ENCODE results near the gene SPEG.

The SPEG gene

GRCh38 chr2:219539926-219540678, 105.5 kb downstream of the SPEG start:
- TF ChIP-seq EZH2phosphoT487 (IDR thresholded peaks at IDR 0.05; ENCODE audit: borderline replicate concordance, low read length) (no peak), CTCF (IDR thresholded peaks at IDR 0.05; ENCODE audit: low read depth, low read length, poor library complexity, severe bottlenecking) (no peak)
- H3K79me2 ChIP-seq (ENCODE audit: control insufficient read depth, low read length) = peaks cover 8% of the 10 kb centered on the region
- H3K9me3 ChIP-seq (ENCODE audit: control insufficient read depth, insufficient read depth, low read length) = no peaks in the 10 kb centered on the region
- peaks cover 25% of the 10 kb centered on the region for H3K36me3 ChIP-seq (ENCODE audit: control insufficient read depth, low read length)
- H4K20me1 ChIP-seq (ENCODE audit: control insufficient read depth, insufficient read depth, low read depth, low read length) = peaks cover 6% of the 10 kb centered on the region
- peaks cover 22% of the 10 kb centered on the region for H3K4me1 ChIP-seq (ENCODE audit: control insufficient read depth, low read length)
- peaks cover 8% of the 10 kb centered on the region; the same call in 1 of the 2 replicates for H3K27me3 ChIP-seq (ENCODE audit: control insufficient read depth, low read length)
- no peak overlapping the region for H3K4me2 ChIP-seq (ENCODE audit: low read length)
- no peak overlapping the region for H3K4me3 ChIP-seq (ENCODE audit: low read length)
- H3K9me2 ChIP-seq (replicated peaks; ENCODE audit: control insufficient read depth, low read length) = no peaks in the 10 kb centered on the region
- no peak overlapping the region for H3K27ac ChIP-seq (ENCODE audit: low read depth, low read length)
- H3F3A ChIP-seq (ENCODE audit: control insufficient read depth, insufficient read depth) = no peaks in the 10 kb centered on the region

DNA sequence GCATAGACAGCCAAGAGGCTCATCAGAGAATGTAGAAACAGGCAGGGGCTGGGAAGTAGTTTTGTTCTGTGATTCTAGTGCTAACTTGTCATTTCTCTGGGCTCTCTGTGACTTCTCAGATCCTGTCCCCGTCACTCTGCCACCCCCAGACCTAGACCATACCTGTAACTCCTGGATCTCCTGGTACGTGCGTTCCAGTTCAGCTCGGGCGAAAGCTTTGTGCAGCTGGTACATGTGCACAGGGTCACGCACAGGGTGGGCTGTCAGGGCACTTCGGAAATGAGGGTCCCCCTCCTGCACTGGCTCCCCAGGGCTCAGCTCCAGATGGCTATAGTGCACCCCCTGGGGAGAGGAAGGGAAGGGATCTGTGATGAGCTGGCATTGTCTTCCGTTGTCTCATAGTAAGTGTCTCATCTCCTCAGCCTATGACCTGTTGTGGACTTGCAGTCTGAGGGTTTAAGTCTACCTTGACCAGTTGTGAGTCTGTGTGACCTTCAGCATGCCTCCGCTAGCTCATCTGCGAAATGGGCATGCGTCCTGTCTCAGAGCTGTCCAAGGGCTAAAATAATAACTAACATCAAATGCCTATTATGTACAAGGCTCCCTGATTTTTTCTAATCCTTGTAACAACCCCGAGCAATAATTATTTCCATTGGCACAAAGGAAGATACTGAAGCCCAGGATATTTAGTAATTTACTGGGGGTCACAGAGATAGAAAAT, 106.3 kb downstream of the SPEG start:
- peaks cover 6% of the 10 kb centered on the region for H4K20me1 ChIP-seq (ENCODE audit: control insufficient read depth, insufficient read depth, low read depth, low read length)
- TF ChIP-seq CTCF (IDR thresholded peaks at IDR 0.05; ENCODE audit: low read depth, low read length, poor library complexity, severe bottlenecking) (no peak), EZH2phosphoT487 (IDR thresholded peaks at IDR 0.05; ENCODE audit: borderline replicate concordance, low read length) (no peak)
- H3K4me2 ChIP-seq (ENCODE audit: low read length) = peak overlapping the region; percentile 74
- peaks cover 8% of the 10 kb centered on the region for H3K79me2 ChIP-seq (ENCODE audit: control insufficient read depth, low read length)
- peaks cover 25% of the 10 kb centered on the region for H3K36me3 ChIP-seq (ENCODE audit: control insufficient read depth, low read length)
- peaks cover 13% of the 10 kb centered on the region; the same call in 1 of the 2 replicates for H3K27me3 ChIP-seq (ENCODE audit: control insufficient read depth, low read length)
- no peaks in the 10 kb centered on the region for H3F3A ChIP-seq (ENCODE audit: control insufficient read depth, insufficient read depth)
- H3K27ac ChIP-seq (ENCODE audit: low read depth, low read length) = no peak overlapping the region
- H3K4me1 ChIP-seq (ENCODE audit: control insufficient read depth, low read length) = peaks cover 22% of the 10 kb centered on the region
- no peaks in the 10 kb centered on the region for H3K9me2 ChIP-seq (replicated peaks; ENCODE audit: control insufficient read depth, low read length)
- H3K4me3 ChIP-seq (ENCODE audit: low read length) = peak overlapping the region; percentile 90; the same call in 1 of the 2 replicates
- no peaks in the 10 kb centered on the region for H3K9me3 ChIP-seq (ENCODE audit: control insufficient read depth, insufficient read depth, low read length)

DNA sequence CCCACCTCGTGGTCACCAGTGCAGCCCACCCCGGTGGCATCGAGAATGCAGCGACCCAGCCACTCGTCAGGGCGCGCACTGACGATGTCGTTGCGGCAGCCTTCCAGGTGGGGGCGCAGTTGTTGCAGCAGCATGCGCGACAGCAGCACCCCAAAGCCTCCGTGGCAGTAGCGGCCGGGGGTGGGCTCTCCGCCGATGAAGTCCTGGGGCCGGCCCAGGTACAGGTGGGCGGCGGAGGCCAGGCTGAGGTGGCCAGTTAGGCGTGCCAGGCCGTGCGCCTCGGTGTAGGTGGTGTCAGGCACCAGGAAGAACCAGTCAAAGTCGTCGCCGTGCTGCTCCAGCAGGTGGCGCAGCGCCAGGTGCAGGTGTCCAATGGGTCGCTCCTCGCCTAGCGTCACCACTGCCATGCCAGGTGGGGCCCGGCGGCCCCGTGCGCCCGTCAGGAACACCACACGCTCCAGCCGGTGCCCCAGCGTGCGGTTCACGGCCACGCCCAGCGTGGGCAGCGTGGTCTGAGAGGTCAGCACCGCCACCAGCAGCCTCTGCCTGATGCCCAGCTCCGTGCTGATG, 107.1 kb downstream of the SPEG start:
- no peak for TF ChIP-seq EZH2phosphoT487 (IDR thresholded peaks at IDR 0.05; ENCODE audit: borderline replicate concordance, low read length)
- TF ChIP-seq CTCF (IDR thresholded peaks at IDR 0.05; ENCODE audit: low read depth, low read length, poor library complexity, severe bottlenecking) = peak; percentile 100
- Histone ChIP-seq H3K9me3 (ENCODE audit: control insufficient read depth, insufficient read depth, low read length) (no peaks in the 10 kb centered on the region), H3K9me2 (replicated peaks; ENCODE audit: control insufficient read depth, low read length) (no peaks in the 10 kb centered on the region), H3K4me3 (ENCODE audit: low read length) (peak overlapping the region; percentile 90), H4K20me1 (ENCODE audit: control insufficient read depth, insufficient read depth, low read depth, low read length) (peaks cover 6% of the 10 kb centered on the region), H3K27ac (ENCODE audit: low read depth, low read length) (no peak overlapping the region), H3K27me3 (ENCODE audit: control insufficient read depth, low read length) (peaks cover 15% of the 10 kb centered on the region; the same call in 1 of the 2 replicates), H3K36me3 (ENCODE audit: control insufficient read depth, low read length) (peaks cover 25% of the 10 kb centered on the region), H3K79me2 (ENCODE audit: control insufficient read depth, low read length) (peaks cover 8% of the 10 kb centered on the region), H3K4me1 (ENCODE audit: control insufficient read depth, low read length) (peaks cover 22% of the 10 kb centered on the region), H3K4me2 (ENCODE audit: low read length) (peak overlapping the region; percentile 74), H3F3A (ENCODE audit: control insufficient read depth, insufficient read depth) (no peaks in the 10 kb centered on the region)

All from DOHH2 (cell line).